NCI-H748 (cell line): ENCODE results near the gene PGS1.
"Not testable (repeated sequence)": the region's sequence is repeated elsewhere in the genome, so short reads cannot be mapped to it uniquely, and the experiment has no call there.

Experiments
- DNase-seq: peaks from one replicate; lab custom pipeline; 2025; ENCODE audit not compliant: unreplicated experiment; lab: John Stamatoyannopoulos, UW

PGS1 gene

GRCh38 chr17:78378225-78379130, at the start of gene PGS1:
PGS1 (plus strand) TSS chr17:78378649; CDS start chr17:78378666, 17 bp downstream.
- peak; percentile 75 for DNase-seq

GRCh38 chr17:78329263-78330059, 49.0 kb upstream of the PGS1 start:
- no peak for DNase-seq

- no peak for DNase-seq
Measured at GRCh38 chr17:78330570-78331224, 47.8 kb upstream of the PGS1 start.

- DNase-seq: not testable (repeated sequence)
Measured at GRCh38 chr17:78331355-78331754, 47.1 kb upstream of the PGS1 start.

- no peak for DNase-seq
Measured at GRCh38 chr17:78332991-78333390, 45.5 kb upstream of the PGS1 start.

- DNase-seq: no peak
Measured at GRCh38 chr17:78335209-78335608, 43.2 kb upstream of the PGS1 start.

- DNase-seq: no peak
Measured at GRCh38 chr17:78337244-78338109, 41.0 kb upstream of the PGS1 start.

GRCh38 chr17:78338486-78339259, 39.8 kb upstream of the PGS1 start:
- DNase-seq: peak; percentile 46

- DNase-seq: no peak
Measured at GRCh38 chr17:78340183-78340955, 38.1 kb upstream of the PGS1 start.

GRCh38 chr17:78341559-78342448, 36.6 kb upstream of the PGS1 start:
- DNase-seq: peak; percentile 51

GRCh38 chr17:78342449-78343186, 35.8 kb upstream of the PGS1 start:
- no peak for DNase-seq

- DNase-seq: no peak
Measured at GRCh38 chr17:78343187-78343542, 35.3 kb upstream of the PGS1 start.

GRCh38 chr17:78343543-78344201, 34.8 kb upstream of the PGS1 start:
- DNase-seq: no peak

GRCh38 chr17:78344666-78345065, 33.8 kb upstream of the PGS1 start:
- no peak for DNase-seq

GRCh38 chr17:78345172-78345571, 33.3 kb upstream of the PGS1 start:
- DNase-seq: no peak

GRCh38 chr17:78345791-78346494, 32.5 kb upstream of the PGS1 start:
- DNase-seq: no peak
